Measurements from ENCODE around the gene ENTREP1. TPM values are rescaled to one million over a fixed set of nuclear protein-coding genes. Genes with fewer than 3 reads are reported as not detected.

ENTREP1 gene
- total RNA-seq, 1 donor from 2014 or later = 1.8 TPM

GRCh38 chr9:69325409-69326212 lies 596 bp downstream of the ENTREP1 start:
- Histone ChIP-seq H3K4me2 (peak overlapping the region; percentile 98), H3K36me3 (no peaks in the 10 kb centered on the region), H3K27ac (no peak overlapping the region), H3K4me3 (peak overlapping the region; percentile 77), H4K20me1 (ENCODE audit: low read depth) (no peaks in the 10 kb centered on the region), H3K4me1 (no peaks in the 10 kb centered on the region), H2AFZ (replicated peaks) (peak overlapping the region; percentile 92), H3K79me2 (ENCODE audit: low read depth) (no peaks in the 10 kb centered on the region), H3K9ac (no peak overlapping the region), H3F3A (ENCODE audit: low read depth) (peaks cover 7% of the 10 kb centered on the region), H3K9me3 (ENCODE audit: low read depth) (no peaks in the 10 kb centered on the region), H3K27me3 (peaks cover 55% of the 10 kb centered on the region)
- Mint-ChIP-seq H3K27ac (no peak overlapping the region), H3K4me1 (peaks cover 12% of the 10 kb centered on the region), H3K9me3 (no peaks in the 10 kb centered on the region), H3K27me3 (ENCODE audit: insufficient read depth, low read depth) (peaks cover 43% of the 10 kb centered on the region), H3K4me3 (peak overlapping the region; percentile 86), H3K36me3 (no peaks in the 10 kb centered on the region)
- TF ChIP-seq EZH2 (IDR thresholded peaks at IDR 0.05) (peak; percentile 66), CTCF (IDR thresholded peaks at IDR 0.05) (no peak), EZH2phosphoT487 (IDR thresholded peaks at IDR 0.05) (no peak)
- peak; percentile 64 for DNase-seq (ENCODE audit: low spot score)

- DNase-seq (ENCODE audit: low spot score) = peak; percentile 9
- no peaks in the 10 kb centered on the region for H3K4me1 ChIP-seq
Measured at GRCh38 chr9:69326261-69326660, 1.2 kb downstream of the ENTREP1 start.

GRCh38 chr9:69330580-69330979 lies 5.6 kb downstream of the ENTREP1 start:
- H3K27me3 Mint-ChIP-seq (ENCODE audit: insufficient read depth, low read depth) = peaks cover 21% of the 10 kb centered on the region
- no peaks in the 10 kb centered on the region for H3K36me3 ChIP-seq

More at GRCh38 chr9:69326261-69326660, 1.2 kb downstream of the ENTREP1 start:
- H3K27me3 ChIP-seq = peaks cover 55% of the 10 kb centered on the region
- peak overlapping the region; percentile 98 for H3K4me2 ChIP-seq
- no peak overlapping the region for H3K4me3 ChIP-seq
- H3K79me2 ChIP-seq (ENCODE audit: low read depth) = no peaks in the 10 kb centered on the region
- no peak for TF ChIP-seq CTCF (IDR thresholded peaks at IDR 0.05)
- TF ChIP-seq EZH2 (IDR thresholded peaks at IDR 0.05) = no peak
- TF ChIP-seq EZH2phosphoT487 (IDR thresholded peaks at IDR 0.05) = no peak
- H3K9me3 ChIP-seq (ENCODE audit: low read depth) = no peaks in the 10 kb centered on the region
- H3K36me3 ChIP-seq = no peaks in the 10 kb centered on the region
- H4K20me1 ChIP-seq (ENCODE audit: low read depth) = no peaks in the 10 kb centered on the region
- no peak overlapping the region for H2AFZ ChIP-seq (replicated peaks)
- peak overlapping the region; percentile 86 for H3K4me3 Mint-ChIP-seq
- no peaks in the 10 kb centered on the region for H3K9me3 Mint-ChIP-seq
- peaks cover 43% of the 10 kb centered on the region for H3K27me3 Mint-ChIP-seq (ENCODE audit: insufficient read depth, low read depth)
- no peak overlapping the region for H3K27ac Mint-ChIP-seq
- peaks cover 12% of the 10 kb centered on the region for H3K4me1 Mint-ChIP-seq
- no peak overlapping the region for H3K9ac ChIP-seq
- peaks cover 7% of the 10 kb centered on the region for H3F3A ChIP-seq (ENCODE audit: low read depth)
- H3K27ac ChIP-seq = no peak overlapping the region
- H3K36me3 Mint-ChIP-seq = no peaks in the 10 kb centered on the region

More at GRCh38 chr9:69330580-69330979, 5.6 kb downstream of the ENTREP1 start:
- Mint-ChIP-seq H3K27ac (no peak overlapping the region), H3K36me3 (no peaks in the 10 kb centered on the region), H3K4me1 (peaks cover 6% of the 10 kb centered on the region), H3K9me3 (no peaks in the 10 kb centered on the region), H3K4me3 (no peak overlapping the region)
- Histone ChIP-seq H3K4me1 (no peaks in the 10 kb centered on the region), H2AFZ (replicated peaks) (no peak overlapping the region), H4K20me1 (ENCODE audit: low read depth) (no peaks in the 10 kb centered on the region), H3K79me2 (ENCODE audit: low read depth) (no peaks in the 10 kb centered on the region), H3F3A (ENCODE audit: low read depth) (peaks cover 6% of the 10 kb centered on the region), H3K4me2 (no peak overlapping the region), H3K27me3 (peaks cover 20% of the 10 kb centered on the region), H3K4me3 (no peak overlapping the region), H3K27ac (no peak overlapping the region), H3K9ac (no peak overlapping the region), H3K9me3 (ENCODE audit: low read depth) (no peaks in the 10 kb centered on the region)
- no peak for DNase-seq (ENCODE audit: low spot score)
- TF ChIP-seq EZH2 (IDR thresholded peaks at IDR 0.05) (no peak), EZH2phosphoT487 (IDR thresholded peaks at IDR 0.05) (no peak), CTCF (IDR thresholded peaks at IDR 0.05) (no peak)

Measured in neural progenitor cell (in vitro differentiated cells).